ENCODE data around the gene CNTNAP5.

The CNTNAP5 gene

GRCh38 chr2:124319577-124319976 lies 294.5 kb downstream of the CNTNAP5 start:
- Histone ChIP-seq H3K79me2 (ENCODE audit: low read length) (no peaks in the 10 kb centered on the region), H3K27me3 (ENCODE audit: low read depth, low read length) (no peaks in the 10 kb centered on the region), H3K4me2 (ENCODE audit: low read length) (no peak overlapping the region), H3K9me3 (ENCODE audit: insufficient read depth, low read length) (no peaks in the 10 kb centered on the region), H3K36me3 (replicated peaks; ENCODE audit: low read depth, low read length) (no peaks in the 10 kb centered on the region), H3K27ac (ENCODE audit: low read length) (no peak overlapping the region), H2AFZ (ENCODE audit: low read depth, low read length) (no peak overlapping the region), H4K20me1 (ENCODE audit: insufficient read depth, low read length) (no peaks in the 10 kb centered on the region), H3K9ac (ENCODE audit: low read length) (no peak overlapping the region), H3K4me3 (ENCODE audit: low read length) (no peak overlapping the region), H3K4me1 (ENCODE audit: low read length) (no peaks in the 10 kb centered on the region)
- TF ChIP-seq CTCF (IDR thresholded peaks at IDR 0.05; ENCODE audit: low read depth, low read length) (no peak), EZH2phosphoT487 (IDR thresholded peaks at IDR 0.05; ENCODE audit: low read depth) (no peak)

GRCh38 chr2:124320051-124320688 lies 295.1 kb downstream of the CNTNAP5 start:
- no peaks in the 10 kb centered on the region for H3K79me2 ChIP-seq (ENCODE audit: low read length)
- H3K4me3 ChIP-seq (ENCODE audit: low read length) = no peak overlapping the region
- H3K27ac ChIP-seq (ENCODE audit: low read length) = no peak overlapping the region
- H2AFZ ChIP-seq (ENCODE audit: low read depth, low read length) = no peak overlapping the region
- H3K9ac ChIP-seq (ENCODE audit: low read length) = no peak overlapping the region
- no peaks in the 10 kb centered on the region for H4K20me1 ChIP-seq (ENCODE audit: insufficient read depth, low read length)
- H3K4me2 ChIP-seq (ENCODE audit: low read length) = no peak overlapping the region
- no peaks in the 10 kb centered on the region for H3K27me3 ChIP-seq (ENCODE audit: low read depth, low read length)
- no peak for TF ChIP-seq CTCF (IDR thresholded peaks at IDR 0.05; ENCODE audit: low read depth, low read length)
- no peak for TF ChIP-seq EZH2phosphoT487 (IDR thresholded peaks at IDR 0.05; ENCODE audit: low read depth)
- no peaks in the 10 kb centered on the region for H3K9me3 ChIP-seq (ENCODE audit: insufficient read depth, low read length)
- H3K36me3 ChIP-seq (replicated peaks; ENCODE audit: low read depth, low read length) = no peaks in the 10 kb centered on the region
- H3K4me1 ChIP-seq (ENCODE audit: low read length) = no peaks in the 10 kb centered on the region

- Histone ChIP-seq H3K79me2 (ENCODE audit: low read length) (no peaks in the 10 kb centered on the region), H4K20me1 (ENCODE audit: insufficient read depth, low read length) (no peaks in the 10 kb centered on the region), H3K4me3 (ENCODE audit: low read length) (no peak overlapping the region), H3K9me3 (ENCODE audit: insufficient read depth, low read length) (no peaks in the 10 kb centered on the region), H2AFZ (ENCODE audit: low read depth, low read length) (no peak overlapping the region), H3K27me3 (ENCODE audit: low read depth, low read length) (no peaks in the 10 kb centered on the region), H3K4me1 (ENCODE audit: low read length) (no peaks in the 10 kb centered on the region), H3K36me3 (replicated peaks; ENCODE audit: low read depth, low read length) (no peaks in the 10 kb centered on the region), H3K4me2 (ENCODE audit: low read length) (no peak overlapping the region), H3K9ac (ENCODE audit: low read length) (no peak overlapping the region), H3K27ac (ENCODE audit: low read length) (no peak overlapping the region)
- TF ChIP-seq EZH2phosphoT487 (IDR thresholded peaks at IDR 0.05; ENCODE audit: low read depth) (no peak), CTCF (IDR thresholded peaks at IDR 0.05; ENCODE audit: low read depth, low read length) (no peak)
Measured at GRCh38 chr2:124323321-124323720, 298.2 kb downstream of the CNTNAP5 start.

- Histone ChIP-seq H3K9me3 (ENCODE audit: insufficient read depth, low read length) (no peaks in the 10 kb centered on the region), H3K79me2 (ENCODE audit: low read length) (no peaks in the 10 kb centered on the region), H3K4me1 (ENCODE audit: low read length) (no peaks in the 10 kb centered on the region), H3K27ac (ENCODE audit: low read length) (no peak overlapping the region), H4K20me1 (ENCODE audit: insufficient read depth, low read length) (no peaks in the 10 kb centered on the region), H3K9ac (ENCODE audit: low read length) (no peak overlapping the region), H3K4me2 (ENCODE audit: low read length) (no peak overlapping the region), H3K36me3 (replicated peaks; ENCODE audit: low read depth, low read length) (no peaks in the 10 kb centered on the region), H3K27me3 (ENCODE audit: low read depth, low read length) (no peaks in the 10 kb centered on the region), H2AFZ (ENCODE audit: low read depth, low read length) (no peak overlapping the region), H3K4me3 (ENCODE audit: low read length) (no peak overlapping the region)
- peak; percentile 36 for TF ChIP-seq CTCF (IDR thresholded peaks at IDR 0.05; ENCODE audit: low read depth, low read length)
- TF ChIP-seq EZH2phosphoT487 (IDR thresholded peaks at IDR 0.05; ENCODE audit: low read depth) = no peak
Measured at GRCh38 chr2:124325667-124326440, 300.8 kb downstream of the CNTNAP5 start.
